GM20431 (cell line): Measurements from ENCODE around the gene LASP1.

ENCODE experiments used
- in situ Hi-C: fragments of 300-500 bp; cut with MseI, MboI; formaldehyde crosslinking; loops from one replicate; pipeline ENCODE4 v1.15.0; 2020; ENCODE audit warnings: low sequenced_read_pairs; ENCODE audit not compliant: unreplicated experiment

LASP1 gene

GRCh38 chr17:38885728-38886642 lies 16.1 kb downstream of the LASP1 start:
- in situ Hi-C loops: no loop called here

- in situ Hi-C loops: no loop called here
Measured at GRCh38 chr17:38886643-38887010, 16.8 kb downstream of the LASP1 start.

DNA sequence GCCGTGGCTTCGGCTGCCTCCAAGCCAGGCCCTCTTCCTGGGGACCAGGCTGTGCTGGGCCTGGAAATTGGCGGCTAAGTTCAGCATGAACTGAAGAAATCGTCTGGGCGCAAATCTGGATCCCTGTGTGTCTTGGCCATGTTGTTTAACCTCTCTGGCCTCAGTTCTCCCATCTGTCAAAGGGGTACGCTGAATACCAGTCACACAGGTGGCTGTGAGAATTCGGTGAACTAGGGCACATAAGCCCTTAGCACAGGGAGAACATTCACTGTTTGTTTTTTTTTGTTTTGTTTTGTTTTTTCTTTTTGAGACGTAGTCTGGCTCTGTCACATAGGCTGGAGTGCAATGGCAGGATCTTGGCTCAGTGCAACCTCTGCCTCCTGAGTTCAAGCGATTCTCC lies 19.0 kb downstream of the LASP1 start:
- in situ Hi-C loops: no loop called here

DNA sequence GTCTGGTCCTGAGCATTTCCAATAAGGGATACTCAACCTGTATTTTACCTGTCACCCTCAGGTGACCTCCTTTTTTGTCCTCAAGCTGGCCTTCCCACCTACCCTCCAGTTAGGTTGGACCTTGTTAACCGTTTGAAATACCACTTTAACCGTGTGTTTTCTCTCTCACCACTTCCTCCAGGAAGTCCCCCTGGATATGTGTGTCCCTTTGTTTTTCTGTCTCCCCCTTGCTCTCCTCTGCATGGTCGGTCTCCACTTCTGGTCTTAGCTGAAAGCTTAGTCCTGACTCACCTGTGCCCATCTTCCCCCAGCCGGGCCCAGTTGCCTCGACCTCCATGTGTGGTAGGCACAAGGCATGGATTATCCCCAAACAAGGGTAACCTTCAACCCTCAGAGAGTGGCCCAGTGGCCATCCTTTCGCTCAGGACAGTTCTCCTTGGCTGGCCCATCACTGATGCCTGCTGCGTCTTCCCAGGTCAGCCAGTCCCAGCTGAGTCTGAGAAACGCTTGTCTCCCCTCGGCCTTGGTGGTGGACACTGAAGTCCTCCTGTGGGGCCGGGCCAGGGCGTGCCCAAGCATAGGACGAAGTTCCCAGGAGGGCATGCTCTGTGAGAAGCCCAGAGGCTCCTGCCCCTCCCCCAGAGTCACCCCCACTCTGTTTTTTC lies 20.0 kb downstream of the LASP1 start:
- in situ Hi-C loops: no loop called here

DNA sequence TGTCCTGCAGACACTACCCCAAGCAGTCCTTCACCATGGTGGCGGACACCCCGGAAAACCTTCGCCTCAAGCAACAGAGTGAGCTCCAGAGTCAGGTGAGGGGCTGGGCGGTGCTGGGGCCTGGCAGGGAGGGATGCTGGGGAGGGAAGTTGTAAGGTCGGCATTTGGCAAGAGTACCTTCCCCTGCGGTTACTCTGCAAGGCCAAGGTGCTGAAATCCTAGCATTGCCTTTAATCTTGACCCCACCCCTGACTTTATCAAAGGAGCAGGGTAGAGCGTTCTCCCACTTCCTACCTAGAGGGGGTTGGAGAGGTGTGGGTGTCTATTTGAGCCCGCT lies 20.5 kb downstream of the LASP1 start:
- in situ Hi-C loops: no loop called here

DNA sequence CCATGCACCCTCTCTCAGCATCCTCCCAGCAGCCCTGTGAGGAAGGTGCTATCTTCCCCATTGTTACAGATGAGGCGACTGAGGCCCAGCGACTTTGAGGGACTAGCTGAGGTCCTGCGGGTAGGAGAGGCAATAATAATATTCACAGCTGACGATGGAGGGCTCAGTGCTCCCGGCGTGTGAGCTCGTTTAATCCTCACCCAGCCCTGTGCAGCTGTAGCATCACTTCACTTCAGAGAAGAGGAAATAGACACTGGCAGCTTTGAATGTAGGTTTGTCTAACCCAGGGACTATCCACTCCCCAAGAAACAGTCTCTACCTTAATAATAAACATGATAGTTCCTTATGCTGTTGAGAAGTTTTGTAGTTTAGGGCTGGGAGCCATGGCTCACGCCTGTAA lies 21.6 kb downstream of the LASP1 start:
- in situ Hi-C loops: no loop called here

DNA sequence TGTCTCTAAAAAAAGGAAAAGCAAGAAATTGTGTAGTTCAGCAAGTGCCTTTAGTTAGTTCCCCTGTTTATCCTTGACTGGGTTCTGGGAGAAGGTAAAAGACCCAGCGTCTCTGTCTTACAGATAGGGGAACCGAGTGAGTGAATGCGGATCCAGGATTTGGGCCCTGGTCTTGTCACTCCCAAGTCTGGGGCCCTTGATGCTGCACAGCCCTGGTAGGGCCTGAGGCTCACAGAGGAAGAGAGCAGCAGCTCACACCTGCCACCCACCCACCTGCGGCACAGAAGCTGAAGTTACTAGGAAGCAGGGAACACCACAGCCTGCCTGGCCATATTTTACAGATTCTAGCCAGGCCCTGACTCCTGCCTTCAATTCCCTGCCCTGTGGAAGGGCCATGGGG lies 22.2 kb downstream of the LASP1 start:
- in situ Hi-C loops: no loop called here

DNA sequence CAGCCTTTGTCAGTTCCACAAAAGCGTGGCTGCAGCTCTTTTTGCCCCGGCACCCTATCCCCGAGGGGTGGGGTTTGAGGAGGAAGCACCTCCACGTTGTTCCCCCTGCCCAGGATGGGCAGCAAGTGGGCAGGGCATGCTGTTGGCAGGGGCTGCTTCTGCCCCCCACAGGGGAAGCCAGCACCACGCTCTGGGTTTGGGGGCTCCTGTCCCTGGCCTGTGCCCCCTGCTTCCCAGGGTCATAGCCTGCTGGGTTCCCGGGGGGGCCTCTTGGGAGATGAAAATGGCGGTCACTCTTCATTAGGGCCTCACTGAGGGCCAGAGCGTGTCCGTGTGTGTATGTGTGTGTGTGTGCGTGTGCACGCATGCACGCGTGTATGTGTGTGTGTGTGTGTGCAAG lies 22.8 kb downstream of the LASP1 start:
- in situ Hi-C loops: no loop called here

- in situ Hi-C loops: no loop called here
Measured at GRCh38 chr17:38893113-38893512, 23.3 kb downstream of the LASP1 start.

DNA sequence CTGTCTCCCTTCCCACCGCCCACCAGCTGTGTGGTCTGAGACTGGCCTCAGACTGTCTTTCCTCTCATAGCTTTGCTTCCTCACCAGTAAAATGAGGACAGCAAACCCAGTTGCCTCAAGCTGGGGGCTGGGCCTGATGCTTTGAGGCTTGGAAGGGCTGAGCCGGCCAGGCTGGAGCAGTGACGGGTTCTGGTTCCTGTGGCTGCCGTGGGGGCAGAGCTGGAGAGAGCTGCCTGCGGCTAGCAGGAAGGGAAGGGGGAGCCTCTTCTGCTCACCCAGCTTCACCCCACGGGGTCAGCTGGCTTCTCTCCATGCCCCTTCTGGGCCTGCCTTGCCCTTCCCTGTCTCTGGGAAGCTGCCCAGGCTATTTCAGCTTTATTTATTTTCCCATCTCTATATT lies 23.7 kb downstream of the LASP1 start:
- in situ Hi-C loops: no loop called here

- in situ Hi-C loops: no loop called here
Measured at GRCh38 chr17:38894276-38894675, 24.4 kb downstream of the LASP1 start.

GRCh38 chr17:38896346-38896954 lies 26.6 kb downstream of the LASP1 start:
- in situ Hi-C loops: no loop called here

- in situ Hi-C loops: no loop called here
Measured at GRCh38 chr17:38897176-38897575, 27.3 kb downstream of the LASP1 start.

DNA sequence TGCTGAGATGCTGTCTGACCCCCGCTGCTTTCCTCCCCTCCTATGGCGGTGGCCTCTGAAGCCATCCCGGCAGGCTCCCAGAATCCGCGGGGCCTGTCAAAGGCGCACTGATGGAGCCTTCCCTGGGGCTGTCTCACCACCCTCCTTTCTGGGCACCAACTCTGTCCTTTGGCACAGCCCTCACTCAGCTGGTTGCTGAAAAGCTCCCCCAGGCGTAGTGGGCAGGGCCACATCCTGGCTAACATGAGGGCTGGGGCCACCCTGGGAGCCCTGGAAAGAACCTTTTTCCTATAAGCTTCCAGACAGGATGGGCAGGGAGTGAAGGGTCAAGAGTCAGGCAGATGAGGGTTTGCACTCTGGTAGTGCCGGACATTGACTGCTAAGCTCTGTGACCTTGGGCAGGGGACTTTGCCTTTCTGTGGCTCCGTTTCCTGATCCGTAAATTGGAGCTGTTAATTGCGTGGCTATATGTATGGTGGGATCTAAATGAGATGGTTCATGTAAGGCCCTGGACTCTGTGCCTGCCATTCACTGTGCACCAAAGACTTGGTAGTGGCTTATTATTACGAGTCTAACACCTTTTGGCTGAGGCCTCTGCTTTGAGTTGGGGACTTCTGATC lies 27.9 kb downstream of the LASP1 start:
- in situ Hi-C loops: no loop called here

DNA sequence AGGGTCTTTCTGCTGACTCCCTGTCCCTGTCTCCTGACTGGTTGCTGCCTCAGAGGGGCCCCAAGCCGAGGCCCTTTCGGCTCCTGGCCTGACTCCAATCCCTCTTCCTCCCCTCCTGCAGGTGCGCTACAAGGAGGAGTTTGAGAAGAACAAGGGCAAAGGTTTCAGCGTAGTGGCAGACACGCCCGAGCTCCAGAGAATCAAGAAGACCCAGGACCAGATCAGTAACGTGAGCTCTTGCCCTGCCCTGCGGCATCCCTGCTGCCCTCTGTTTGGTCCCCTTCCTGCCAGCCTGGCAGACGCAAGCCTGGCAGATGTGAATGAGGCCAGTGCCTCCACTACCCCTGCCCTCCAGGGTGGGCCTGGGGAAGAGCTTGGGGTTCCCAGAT lies 28.4 kb downstream of the LASP1 start:
- in situ Hi-C loops: no loop called here

GRCh38 chr17:38898812-38899348 lies 29.0 kb downstream of the LASP1 start:
- in situ Hi-C loops: no loop called here

DNA sequence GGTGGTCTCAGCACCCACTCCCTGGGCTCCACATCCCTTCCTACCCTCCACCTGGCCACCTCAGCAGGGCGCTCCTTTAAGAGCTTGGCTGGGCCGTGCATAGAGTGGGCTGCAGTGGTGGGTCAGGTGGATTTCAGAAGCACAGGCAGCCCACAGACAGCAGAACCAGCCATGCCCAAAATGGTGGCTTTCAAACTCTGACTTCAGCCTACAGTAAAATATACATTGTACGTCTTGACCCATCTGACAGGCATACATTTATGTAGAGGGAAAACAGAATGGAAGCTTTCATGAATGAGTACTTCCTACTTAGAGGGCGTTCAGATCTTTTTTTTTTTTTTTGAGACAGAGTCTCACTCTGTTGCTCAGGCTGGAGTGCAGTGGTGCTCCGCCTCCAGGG lies 29.6 kb downstream of the LASP1 start:
- in situ Hi-C loops: no loop called here

DNA sequence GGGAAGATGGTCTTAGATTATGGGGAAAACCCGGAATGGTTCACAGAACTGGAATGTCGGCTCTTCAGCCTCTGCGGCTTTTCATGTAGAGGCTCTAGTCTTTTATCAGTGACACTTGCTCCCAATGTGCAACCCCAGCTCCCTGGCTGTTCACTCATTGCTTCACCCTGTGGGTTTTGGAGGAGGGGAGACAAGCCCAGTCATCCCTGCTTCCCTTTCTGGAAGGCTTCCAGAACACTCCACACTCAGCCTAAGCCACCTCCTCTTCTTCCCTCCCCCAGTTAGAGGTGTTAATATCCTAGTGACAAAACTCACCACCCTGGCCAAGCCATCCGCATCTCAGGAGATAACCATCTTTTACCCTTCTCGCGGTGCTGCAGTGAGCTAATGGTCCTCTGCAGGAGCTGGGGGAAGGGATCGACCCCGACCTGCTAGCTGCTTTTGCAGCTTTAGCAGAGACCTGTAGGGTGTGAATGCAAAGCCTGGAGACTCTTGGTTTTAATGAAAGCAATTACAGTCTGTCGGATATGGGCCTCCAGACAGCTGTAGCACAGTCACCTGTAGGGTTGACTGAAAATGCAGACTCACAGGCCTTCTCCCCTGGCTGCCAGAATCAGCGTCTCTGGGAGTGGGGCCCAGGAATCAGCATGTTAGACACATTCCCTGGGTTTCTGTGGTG lies 31.3 kb downstream of the LASP1 start:
- in situ Hi-C loops: no loop called here

DNA sequence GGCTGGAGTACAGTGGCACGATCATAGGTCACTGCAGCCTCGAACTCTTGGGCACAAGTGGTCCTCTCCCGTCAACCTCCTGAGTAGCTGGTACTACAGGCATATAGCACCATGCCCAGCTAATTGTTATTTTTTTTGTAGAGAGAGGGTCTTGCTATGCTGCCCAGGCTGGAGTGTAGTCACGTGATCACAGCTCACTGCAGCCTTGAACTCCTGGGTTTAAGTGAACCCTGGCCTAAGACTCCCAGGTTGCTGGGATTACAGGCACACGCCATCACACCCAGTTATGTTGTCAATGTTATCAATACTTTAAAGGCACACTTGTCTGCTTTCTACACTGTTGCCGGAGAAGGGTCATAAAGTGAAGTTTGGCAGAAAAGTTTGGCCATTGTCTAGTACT lies 33.5 kb downstream of the LASP1 start:
- in situ Hi-C loops: no loop called here

DNA sequence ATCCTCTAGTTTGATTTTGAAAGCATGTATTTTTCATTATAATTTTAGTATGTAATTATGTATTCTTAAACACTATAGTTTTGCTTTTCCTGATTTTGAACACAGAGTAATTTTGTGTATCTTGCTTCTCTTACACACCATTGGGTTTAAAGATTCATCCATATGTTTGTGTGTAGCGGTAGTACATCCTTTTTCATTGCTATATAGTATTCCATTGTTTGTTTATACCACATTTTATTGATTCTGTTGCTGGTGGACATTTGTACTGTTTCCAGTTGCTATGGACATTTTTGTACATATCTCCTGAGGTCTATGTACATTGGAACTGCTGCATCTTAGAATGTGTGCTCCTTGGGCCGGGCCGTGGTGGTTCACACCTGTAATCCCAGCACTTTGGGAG lies 35.0 kb downstream of the LASP1 start:
- in situ Hi-C loops: no loop called here
